GM20431 (cell line): ENCODE measurements around the gene CRTAP.
"Not testable (repeated sequence)": the region's sequence is repeated elsewhere in the genome, so short reads cannot be mapped to it uniquely, and the experiment has no call there.

ENCODE experiments used
- in situ Hi-C: fragments of 300-500 bp; cut with MseI, MboI; formaldehyde crosslinking; loops from one replicate; pipeline ENCODE4 v1.15.0; 2020; ENCODE audit warnings: low sequenced_read_pairs; ENCODE audit not compliant: unreplicated experiment

Gene CRTAP

DNA sequence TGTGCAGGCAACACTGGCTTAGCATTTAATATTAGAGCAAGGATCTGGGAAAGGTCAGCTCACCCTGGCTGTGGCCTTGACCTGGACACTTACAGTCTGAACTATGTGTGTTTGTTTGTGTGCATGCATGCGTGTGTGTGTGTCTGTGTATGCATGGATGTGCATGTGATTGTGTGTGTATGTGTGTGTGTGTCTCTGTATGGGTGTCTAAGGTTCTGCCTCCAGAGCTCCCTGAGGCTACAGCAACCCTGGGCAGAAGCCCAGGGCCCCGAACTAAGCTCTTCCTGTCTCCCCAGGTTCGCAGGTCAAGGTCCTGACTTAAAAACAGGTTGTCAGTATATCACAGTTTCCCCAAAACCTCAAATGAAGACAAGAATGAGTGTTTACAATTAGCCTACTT is 53.5 kb downstream of the CRTAP start:
- in situ Hi-C loops, result no loop called here

DNA sequence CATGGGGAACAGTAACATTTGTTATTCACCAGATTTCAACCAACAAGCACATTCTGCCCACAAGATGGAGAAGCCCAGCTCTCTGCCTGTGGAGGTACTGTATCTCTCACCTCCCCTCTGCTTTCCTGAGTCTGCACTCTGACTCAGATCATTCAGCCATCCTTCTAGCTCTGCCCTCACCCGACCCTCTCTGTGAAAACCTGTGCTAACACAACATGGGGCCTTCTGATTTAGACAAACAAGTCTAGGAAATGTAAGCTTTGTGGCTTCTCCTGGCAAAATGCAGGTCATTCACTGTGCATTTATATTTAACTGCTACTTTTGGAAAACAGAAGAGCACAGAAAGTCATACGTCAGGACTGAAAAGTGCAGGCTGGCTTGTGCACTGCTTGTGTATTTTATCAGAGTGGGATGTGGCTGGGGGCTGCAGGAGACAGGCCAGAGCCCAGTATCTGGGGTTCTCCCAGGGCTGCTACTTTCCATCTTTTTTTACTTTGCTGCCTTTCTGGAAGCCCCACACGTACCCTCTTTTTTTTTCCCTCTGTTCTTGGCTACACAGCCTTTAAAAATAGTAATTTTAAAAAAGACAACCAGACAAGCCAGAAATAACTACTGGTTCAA is 54.0 kb downstream of the CRTAP start:
- in situ Hi-C loops, result no loop called here

DNA sequence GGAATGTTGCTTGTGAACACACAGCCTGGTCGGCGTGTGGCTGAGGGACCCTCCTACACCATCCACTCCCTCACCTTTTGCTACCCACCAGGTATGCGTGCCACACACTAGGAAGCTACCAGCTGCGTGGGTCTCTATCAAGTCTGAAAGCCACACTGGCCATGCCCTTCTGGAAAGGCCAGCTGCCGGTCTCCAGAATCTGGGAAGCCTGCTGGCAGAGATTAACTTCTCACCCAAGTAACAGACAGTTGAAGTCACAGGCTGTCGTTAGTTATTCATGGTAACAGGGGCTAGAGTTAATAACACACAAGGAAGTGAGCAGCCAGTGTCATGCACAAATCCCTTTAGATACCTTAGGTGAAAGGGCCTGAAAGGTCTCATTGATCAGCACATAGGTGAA is 56.7 kb downstream of the CRTAP start:
- in situ Hi-C loops, result no loop called here

DNA sequence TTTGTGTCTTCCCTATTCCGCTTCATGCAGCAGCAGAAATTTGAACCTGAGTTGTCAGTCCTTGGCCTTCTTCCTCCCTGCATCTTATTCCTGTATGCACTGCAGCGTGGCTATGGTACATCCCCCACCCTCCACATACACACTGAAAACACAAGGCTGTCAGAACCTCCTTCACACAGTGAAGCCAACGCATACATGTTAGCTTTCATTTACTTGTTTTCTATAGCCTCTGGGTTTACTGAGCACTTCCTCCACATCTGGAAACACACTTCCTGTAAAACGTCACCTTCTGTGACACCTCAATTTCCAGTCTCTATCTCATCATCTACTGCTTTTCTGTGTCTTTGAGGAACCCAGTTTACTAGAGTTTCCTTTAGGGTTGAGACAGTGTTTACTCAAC is 57.8 kb downstream of the CRTAP start:
- in situ Hi-C loops, result no loop called here

DNA sequence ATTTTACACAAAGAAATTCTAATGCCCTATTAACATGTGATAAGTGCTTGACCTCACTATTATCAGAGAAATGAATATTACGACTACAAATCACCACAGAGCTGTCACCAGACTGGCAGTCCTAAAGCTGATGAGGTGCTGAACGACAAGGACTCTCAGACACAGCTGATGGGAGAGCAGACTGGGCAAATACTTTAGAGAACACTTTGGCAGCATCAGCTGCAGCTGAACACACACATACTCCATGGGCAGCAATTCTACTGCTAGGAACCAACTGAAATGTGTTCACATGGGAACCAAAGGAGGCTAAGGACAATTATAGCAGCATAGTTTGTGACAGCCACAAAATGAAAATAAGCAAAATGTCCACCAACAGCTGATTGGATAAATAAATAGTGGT is 59.3 kb downstream of the CRTAP start:
- in situ Hi-C loops, result no loop called here

DNA sequence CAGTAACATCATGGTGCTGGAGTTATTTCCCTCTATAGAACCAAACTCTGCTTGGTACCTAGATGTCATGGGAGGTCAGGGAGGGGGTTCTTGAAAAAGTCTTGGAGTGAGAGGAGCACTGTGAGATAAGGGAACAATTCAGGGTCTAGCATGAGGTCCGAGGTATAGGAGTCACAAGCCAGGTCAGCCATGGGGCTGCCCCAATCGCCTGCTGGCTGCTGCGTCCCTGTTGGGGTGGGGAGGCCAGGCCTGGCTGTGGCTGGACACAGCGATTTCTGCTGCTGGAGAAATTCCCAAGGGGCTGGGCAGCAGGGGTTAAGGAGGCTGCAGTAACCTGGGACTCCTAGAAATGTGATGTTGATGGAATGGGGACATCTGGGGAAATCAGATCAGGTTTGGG is 59.9 kb downstream of the CRTAP start:
- in situ Hi-C loops, result no loop called here

DNA sequence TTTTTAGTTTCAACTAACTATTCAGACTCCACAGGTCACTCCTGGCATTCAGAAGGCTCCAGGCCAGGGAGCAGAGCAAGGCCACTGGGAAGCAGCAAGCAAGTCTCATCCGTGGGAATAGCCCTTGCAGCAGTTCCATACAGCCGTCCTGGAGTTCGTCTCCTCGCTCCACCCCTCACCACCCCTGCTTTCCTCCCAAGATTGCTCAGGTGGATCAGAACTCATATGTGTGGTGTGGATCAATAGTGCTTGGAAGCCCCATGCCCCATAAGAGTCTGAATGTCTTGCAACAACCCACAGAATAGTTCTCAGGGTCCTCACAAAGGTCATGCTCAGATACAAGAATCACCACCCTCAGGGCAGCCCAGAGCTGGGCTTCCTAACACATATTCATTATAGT is 60.3 kb downstream of the CRTAP start:
- in situ Hi-C loops, result no loop called here

DNA sequence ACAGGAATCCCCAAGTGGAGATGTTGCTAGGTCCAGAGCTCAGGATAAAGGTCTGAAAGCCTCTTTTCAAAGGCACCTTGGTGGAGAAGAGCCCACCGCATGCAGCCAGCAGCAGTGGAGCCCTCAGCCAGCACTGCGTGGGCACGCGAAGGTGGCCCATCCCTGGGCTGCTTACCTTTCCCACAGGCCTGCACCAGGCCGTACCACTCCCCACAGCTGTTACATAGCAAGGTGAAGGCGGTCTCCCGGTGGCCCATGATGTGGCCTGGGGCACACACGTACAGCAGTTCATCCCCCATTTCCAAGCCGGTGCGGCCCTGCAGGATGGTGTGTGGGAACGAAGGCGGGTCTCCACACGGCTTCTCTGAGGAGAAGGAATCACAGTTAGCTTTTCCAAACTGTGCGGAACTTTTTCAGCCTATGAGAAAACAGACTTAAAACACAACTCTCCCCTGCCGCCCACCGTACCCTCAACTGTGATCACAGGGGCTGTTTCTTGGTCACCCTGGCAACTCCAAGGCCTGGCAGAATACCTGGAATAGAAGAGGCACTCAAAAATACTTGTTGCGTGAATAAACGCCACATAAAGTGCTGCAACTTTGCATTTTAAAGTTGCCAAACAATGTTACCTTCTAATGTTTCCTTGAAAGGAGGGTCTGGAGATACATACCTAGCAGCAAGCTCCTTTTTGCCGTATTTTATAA is 61.0 kb downstream of the CRTAP start:
- in situ Hi-C loops, result no loop called here

DNA sequence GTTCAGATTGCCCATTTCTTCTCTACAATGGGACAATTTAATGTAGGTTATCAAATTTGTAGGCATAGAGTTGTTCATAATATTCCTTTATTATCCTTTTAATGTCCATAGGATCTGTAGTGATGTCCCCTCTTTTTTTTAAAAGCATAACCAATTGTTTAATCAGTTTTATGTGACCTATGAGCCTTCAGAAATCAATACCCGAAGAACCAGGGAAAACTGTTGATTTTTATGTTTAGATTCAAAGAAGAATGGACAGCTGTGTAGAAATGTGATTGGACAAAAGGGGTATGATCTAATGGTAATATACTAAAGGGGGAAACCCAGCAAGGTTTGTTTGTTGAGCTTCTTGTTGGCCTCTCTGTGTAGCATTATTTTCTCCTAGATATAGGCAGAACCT is 65.3 kb downstream of the CRTAP start:
- in situ Hi-C loops, result no loop called here

DNA sequence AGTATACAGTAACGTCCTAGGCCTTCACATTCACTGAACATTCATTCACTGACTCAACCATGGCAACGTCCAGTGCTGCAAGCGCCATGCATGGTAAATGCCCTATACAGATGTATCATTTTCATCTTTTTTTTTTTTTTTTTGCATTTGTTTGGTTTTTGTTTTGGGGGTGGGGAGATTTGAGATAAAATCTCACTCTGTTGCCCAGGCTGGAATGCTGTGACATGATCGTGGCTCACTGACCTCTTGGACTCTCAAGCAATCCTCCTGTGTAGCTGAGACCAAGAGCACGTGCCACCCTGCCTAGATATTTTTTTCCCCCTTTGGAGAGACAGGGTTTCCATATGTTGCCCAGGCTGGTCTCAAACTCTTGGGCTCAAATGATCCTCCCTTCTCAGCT is 67.4 kb downstream of the CRTAP start:
- in situ Hi-C loops, result no loop called here

DNA sequence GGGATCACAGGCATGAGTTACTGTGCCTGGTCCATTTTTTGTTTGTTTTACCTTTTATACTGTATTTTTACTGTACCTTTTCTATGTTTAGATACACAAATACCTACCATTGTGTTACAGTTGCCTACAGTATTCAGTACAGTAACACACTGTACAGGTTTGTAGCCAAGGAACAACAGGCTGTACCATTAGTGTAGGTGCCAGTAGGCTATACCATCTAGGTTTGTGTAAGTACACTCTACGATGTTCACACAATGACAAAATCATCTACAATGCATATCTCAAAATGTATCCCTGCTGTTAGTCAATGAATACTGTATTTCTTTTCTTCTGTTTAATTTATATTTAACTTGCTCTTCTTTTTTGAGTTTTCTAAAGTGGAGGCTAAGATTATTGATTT is 67.8 kb downstream of the CRTAP start:
- in situ Hi-C loops, result not testable (repeated sequence)

DNA sequence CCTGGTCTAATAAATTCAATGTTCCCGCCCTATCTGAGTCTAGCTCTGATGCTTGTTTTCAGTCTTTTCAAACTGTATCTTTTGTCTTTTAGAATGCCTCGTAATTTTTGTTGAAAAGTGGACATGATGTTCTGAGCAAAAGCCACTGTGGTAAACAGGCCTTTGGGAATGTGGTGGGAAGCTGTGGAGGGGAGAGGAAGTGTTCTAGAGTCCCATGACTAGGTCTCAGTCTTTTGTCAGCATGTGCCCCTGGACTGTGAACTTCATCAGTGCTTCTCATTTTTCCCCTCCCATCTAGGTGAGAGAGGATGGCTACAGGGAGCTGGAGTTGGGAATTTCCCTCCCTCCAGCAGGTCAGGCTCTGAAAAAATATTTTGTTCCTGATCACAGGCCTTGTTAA is 71.0 kb downstream of the CRTAP start:
- in situ Hi-C loops, result no loop called here

DNA sequence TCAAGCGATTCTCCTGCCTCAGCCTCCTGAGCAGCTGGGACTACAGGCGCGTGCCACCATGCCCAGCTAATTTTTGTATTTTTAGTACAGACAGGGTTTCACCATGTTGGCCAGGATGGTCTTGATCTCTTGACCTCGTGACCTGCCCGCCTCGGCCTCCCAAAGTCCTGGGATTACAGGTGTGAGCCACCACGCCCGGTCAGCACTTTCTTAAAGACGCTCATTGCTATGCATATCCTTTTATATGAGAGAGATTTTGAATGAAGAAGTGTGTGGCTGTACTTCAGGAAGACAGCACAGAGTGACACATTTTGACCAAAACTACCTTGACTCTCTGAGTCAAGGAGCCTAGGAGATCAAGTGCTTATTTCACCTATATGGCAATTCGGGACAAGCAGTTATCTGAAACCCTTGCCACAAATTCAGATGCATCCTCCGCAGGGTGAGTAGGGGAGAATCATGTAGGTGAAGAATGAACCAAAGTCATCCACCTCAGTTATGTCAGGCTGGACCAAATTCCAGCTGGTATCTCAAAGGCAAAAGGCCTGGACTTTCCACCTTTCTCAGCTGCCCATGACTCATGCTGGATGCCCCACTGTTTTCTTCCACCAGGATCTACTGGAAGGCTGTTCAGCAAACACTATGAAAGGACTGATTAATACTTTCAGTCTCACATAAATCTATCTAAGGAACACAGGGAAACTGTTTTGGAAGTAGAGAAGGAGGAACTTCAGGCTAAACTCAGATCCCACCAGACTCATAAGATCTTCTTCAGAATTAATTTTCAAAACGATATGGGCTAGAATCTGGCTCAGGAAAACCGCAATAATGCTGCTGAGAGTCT is 72.9 kb downstream of the CRTAP start:
- in situ Hi-C loops, result no loop called here

DNA sequence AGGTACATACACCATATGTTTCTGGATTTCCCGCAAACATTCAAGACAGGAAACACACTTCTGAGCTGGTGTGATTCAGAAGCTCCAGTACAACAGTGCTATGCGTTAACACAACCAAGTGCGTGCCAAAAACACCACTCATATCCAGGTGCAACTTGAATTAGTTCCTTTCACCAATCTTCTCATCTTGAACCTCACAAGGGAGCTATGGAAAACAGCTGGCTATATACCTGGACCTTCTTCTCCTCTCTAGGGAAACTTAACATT is 73.5 kb downstream of the CRTAP start:
- in situ Hi-C loops, result no loop called here

DNA sequence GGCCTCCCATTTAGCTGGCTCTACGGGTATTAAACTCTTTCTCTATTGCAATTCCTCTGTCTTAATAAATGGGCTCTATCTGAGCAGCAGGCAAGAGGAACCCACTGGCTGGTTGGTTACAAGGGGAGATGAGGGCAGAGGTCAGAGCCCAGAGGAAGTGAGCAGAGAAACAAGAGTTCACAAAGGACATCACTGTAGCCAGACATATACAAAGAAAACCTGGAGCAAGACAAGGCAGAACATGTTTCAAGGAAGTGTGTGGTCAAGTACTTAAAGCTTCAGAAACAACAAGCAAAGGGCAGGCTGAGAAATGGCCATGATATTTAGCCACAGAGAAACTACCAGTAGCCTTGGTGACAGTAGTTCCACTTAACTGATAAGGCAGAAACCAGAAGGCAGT is 80.5 kb downstream of the CRTAP start:
- in situ Hi-C loops, result no loop called here

DNA sequence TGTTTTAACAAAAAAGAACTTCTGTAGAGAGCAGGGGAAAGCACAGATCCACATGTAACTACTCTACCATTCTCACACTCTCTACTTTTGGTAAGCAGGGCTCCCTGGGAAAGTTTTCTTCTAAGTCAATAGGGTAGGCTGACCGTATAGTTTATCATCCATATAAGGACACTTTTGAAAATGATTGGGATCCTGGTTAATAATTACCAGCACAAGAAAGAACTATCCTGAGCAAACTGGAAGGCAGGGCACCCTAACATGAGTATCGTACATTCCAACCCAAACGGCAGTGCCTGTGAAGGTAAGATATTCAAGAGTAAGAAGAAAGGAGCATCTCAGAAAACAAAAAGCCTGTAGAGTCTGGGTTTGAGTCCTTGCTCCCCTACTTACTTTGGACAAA is 82.7 kb downstream of the CRTAP start:
- in situ Hi-C loops, result no loop called here
